ENCODE measurements around the gene PCGF3.

The PCGF3 gene

DNA sequence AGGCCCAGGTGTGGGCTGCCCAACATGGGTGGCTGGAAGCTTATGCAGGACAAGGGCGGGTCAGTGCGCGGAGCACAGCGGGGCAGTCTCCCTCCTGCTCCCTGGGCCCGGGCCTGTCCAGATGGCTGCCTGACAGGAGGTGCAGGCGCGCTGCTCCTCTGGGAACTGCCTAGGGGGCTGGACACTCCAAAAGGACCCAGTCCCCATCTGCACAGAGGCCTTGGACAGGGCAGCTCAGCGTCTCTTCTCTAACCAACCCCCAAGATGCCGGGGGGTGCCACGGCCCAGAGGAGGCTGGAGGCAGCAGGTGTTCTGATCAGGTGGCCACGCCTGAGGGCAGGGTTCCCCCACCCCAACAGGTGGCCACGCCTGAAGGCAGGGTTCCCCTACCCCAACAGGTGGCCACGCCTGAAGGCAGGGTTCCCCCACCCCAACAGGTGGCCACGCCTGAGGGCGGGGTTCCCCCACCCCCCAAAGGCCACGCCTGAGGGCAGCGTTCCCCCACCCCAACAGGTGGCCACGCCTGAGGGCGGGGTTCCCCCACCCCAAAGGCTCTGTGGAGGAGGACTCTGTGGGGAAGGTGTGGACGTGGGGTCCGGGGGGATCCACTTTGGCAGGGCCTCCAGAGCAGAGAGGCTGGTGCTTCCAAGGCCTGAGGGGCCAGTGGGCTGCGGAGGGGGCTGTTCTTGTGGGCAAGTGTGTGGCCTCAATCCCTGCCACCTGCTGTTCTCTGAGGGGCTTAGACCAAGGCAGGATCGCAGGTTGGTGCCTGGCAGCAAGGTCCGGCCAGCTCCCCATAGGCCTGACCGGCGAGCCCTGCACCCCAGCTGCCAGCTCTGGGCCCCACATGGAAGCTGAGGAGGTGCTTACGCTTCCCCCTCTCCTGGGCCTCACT lies 84.2 kb downstream of the PCGF3 start:
- no peak for DNase-seq (ENCODE audit: extremely low spot score)
- ChIA-PET CTCF (no interaction called here), POLR2A (no interaction called here)
- TF ChIP-seq, protein P1, sequence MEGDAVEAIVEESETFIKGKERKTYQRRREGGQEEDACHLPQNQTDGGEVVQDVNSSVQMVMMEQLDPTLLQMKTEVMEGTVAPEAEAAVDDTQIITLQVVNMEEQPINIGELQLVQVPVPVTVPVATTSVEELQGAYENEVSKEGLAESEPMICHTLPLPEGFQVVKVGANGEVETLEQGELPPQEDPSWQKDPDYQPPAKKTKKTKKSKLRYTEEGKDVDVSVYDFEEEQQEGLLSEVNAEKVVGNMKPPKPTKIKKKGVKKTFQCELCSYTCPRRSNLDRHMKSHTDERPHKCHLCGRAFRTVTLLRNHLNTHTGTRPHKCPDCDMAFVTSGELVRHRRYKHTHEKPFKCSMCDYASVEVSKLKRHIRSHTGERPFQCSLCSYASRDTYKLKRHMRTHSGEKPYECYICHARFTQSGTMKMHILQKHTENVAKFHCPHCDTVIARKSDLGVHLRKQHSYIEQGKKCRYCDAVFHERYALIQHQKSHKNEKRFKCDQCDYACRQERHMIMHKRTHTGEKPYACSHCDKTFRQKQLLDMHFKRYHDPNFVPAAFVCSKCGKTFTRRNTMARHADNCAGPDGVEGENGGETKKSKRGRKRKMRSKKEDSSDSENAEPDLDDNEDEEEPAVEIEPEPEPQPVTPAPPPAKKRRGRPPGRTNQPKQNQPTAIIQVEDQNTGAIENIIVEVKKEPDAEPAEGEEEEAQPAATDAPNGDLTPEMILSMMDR (IDR thresholded peaks at IDR 0.05; ENCODE audit: control extremely low read depth, extremely low read depth, low read depth, missing control alignments) = no peak

DNA sequence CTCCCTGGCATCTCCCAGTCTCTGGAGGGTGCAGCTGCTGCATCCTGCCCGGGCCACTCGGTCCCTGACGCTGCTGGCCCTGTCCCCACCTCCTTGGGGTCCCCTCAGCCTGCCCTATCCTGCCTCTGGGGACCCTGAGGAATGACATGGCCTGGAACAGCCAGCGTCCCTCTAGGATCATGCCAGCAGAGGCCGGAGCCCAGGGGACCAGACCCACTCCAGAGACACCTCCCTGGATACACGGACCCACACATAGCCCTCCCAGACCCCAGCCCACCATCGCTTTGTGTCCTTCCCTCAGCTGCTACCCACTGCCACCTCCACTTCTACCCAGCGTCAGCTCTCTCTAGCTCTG lies 84.8 kb downstream of the PCGF3 start:
- POLR2A ChIA-PET = no interaction called here
- no peak for DNase-seq (ENCODE audit: extremely low spot score)
- TF ChIP-seq, protein P1 (IDR thresholded peaks at IDR 0.05; ENCODE audit: control extremely low read depth, extremely low read depth, low read depth, missing control alignments) = no peak
- CTCF ChIA-PET = no interaction called here

DNA sequence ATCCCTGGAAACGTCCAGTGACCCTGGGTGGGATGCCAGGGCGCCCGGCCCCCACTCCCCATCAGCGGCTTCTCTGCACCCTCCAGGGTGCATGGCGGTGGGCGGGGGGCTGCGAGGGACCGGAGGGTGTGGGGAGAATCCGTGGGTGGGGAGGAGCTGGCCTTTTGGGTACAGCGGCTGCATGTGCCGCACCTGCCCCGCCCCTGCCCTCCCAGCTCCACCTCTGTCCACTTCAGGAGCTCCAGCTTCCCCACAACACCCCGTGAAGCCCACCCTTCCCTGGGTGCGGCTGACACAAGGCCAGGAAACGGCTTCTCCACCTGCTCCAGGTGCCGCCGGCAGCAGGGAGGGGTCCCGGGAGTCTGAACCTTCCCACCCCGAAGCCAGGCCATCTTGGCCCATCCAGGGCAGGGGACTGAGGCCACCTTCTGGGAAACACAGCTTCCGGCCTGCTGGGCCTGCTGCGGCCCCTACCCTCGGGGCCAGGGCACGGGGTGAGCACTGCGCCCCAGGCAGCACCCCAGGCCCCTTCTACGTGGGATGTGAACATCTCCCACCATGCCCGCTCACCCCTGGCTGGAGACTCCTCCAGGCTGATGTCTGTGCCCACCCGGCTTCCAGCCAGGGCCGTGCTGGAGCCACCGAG lies 85.7 kb downstream of the PCGF3 start:
- CTCF ChIA-PET = no interaction called here
- TF ChIP-seq, protein P1 (IDR thresholded peaks at IDR 0.05; ENCODE audit: control extremely low read depth, extremely low read depth, low read depth, missing control alignments) = no peak
- DNase-seq (ENCODE audit: extremely low spot score) = no peak
- POLR2A ChIA-PET = no interaction called here

DNA sequence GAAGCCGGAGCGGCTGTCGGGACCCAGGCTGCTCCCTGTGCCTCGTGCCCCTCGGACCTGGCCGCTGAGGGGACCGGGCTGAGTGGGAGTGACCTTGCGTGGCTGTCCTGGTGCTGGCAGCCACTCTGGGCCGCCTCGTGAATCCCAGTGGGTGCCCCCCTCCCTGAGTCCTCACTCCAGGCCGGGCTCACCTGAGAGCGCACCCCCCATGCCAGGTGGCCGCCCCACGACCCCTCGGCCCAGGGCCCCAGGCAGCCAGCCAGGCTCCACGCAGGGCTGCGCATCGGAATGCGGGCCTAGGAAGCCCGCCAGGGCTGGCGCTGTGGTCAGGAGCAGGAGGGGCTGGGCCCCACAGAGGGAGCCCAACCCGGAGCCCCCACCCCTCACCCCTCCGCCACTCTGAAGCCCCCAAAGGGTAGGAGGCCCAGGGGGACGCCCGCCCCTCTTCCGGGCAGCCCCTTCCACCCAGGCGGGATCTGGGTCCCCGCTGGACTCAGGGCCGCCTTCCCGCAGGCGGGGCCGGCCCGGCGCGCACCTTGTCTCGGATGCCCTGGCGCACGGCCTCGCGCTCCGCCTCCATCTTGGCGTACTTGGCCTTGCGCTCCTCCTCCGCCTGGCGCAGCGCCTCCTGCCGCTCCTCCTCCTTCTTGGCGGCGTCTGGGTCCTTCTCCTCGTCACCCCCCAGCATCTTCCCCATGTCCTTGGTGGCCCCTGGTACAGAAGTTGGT lies 86.4 kb downstream of the PCGF3 start:
- POLR2A ChIA-PET = no interaction called here
- TF ChIP-seq, protein P1 (IDR thresholded peaks at IDR 0.05; ENCODE audit: control extremely low read depth, extremely low read depth, low read depth, missing control alignments) = no peak
- CTCF ChIA-PET = no interaction called here
- peak; percentile 50 for DNase-seq (ENCODE audit: extremely low spot score)

DNA sequence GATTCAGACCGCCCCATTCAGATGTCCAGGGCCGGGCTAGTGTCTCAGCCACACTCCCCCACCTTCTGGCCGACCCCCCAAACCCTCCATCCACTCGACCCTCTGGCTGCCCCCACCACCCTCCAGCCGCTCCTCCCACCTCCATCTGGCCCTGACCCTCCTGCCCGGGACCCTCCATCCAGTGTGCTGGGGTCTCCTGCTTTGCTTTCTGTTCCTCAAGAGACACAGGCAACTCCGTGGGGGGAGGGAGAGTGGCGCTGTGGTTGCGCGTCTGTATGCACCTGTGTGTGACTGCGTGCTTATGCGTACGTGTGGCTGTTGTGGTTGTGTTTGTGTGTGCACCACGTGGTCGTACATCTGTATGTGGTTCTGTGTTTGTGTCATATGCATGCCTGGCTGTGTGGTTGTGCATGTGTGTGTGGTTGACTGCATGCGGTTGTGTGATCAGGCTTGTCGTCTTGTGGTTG lies 87.0 kb downstream of the PCGF3 start:
- ChIA-PET POLR2A (no interaction called here), CTCF (no interaction called here)
- no peak for DNase-seq (ENCODE audit: extremely low spot score)
- TF ChIP-seq, protein P1 (IDR thresholded peaks at IDR 0.05; ENCODE audit: control extremely low read depth, extremely low read depth, low read depth, missing control alignments) = no peak

DNA sequence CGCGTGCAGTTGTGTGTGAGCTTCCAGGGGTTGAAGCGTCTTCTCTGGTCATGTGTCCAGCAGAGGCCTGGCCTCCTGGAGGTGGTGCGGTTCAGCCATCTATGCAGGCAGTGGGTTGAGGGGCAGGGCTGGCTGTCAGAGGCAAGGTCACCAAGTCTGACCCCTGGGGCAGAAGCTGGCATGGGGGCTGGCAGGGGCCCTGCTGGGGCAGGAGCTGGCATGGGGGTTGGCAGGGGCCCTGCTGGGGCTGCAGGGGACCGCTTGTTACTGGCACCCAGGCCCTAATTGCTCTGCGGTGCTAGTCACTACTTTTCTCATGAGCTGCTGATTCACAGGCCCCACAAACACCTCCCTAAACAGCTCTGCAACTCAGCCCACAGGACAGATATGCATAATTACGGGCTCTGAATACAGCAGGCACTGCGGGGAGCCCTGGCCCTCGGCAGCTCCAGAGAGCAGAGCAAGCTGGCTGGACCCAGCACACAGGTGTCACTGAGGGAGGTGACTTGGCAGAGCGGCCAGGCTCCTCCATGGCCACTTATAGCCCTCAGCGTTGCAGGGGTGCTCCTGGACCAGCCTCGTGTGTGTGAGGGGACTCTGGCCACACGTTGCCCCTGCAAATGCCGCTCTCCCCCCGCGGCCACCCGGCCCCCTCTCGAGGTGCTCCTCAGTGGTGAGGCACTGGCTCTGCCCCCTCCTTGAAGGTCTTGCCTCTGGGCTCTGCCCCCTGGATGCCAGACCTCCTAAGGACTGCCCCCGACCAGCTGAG lies 87.6 kb downstream of the PCGF3 start:
- POLR2A ChIA-PET = interaction anchor here (1.8 kb wide), 1 partner anchor 12 kb away, joined by 6 read pairs; no protein-coding TSS in a partner anchor
- DNase-seq (ENCODE audit: extremely low spot score) = no peak
- TF ChIP-seq, protein P1 (IDR thresholded peaks at IDR 0.05; ENCODE audit: control extremely low read depth, extremely low read depth, low read depth, missing control alignments) = no peak
- CTCF ChIA-PET = interaction anchor here (1.0 to 1.5 kb wide), 3 partner anchors 9 to 52 kb away, joined by 3 to 4 read pairs (median 4); no protein-coding TSS in a partner anchor
